Measurements from ENCODE around the gene EFL1. TPM values are rescaled to one million over a fixed set of nuclear protein-coding genes. Genes with fewer than 3 reads are reported as not detected.

Gene EFL1
- total and polyA plus RNA-seq, 2 of the 8 experiments (the other 6 are each of a cell fraction or from before 2014, with no cell fraction given): 10.8 to 31.5 TPM

- TF ChIP-seq CHD7 (IDR thresholded peaks at IDR 0.05; ENCODE audit: insufficient replicate concordance, low read length) (no peak), MAX (IDR thresholded peaks at IDR 0.05) (no peak), KDM5A (IDR thresholded peaks at IDR 0.05; ENCODE audit: low read length) (no peak), RXRA (IDR thresholded peaks at IDR 0.05; ENCODE audit: insufficient read depth, low read depth, low read length) (no peak), SIRT6 (IDR thresholded peaks at IDR 0.05; ENCODE audit: low read length) (no peak), KDM4A (IDR thresholded peaks at IDR 0.05; ENCODE audit: low read depth, low read length, severe bottlenecking) (no peak), BRCA1 (IDR thresholded peaks at IDR 0.05; ENCODE audit: low read depth, low read length) (no peak), KDM1A (IDR thresholded peaks at IDR 0.05; ENCODE audit: borderline replicate concordance, low read length) (no peak), YY1 (IDR thresholded peaks at IDR 0.05; ENCODE audit: low read depth, low read length) (no peak), ATF3 (IDR thresholded peaks at IDR 0.05; ENCODE audit: insufficient read depth, low read depth, low read length) (no peak), CBX8 (IDR thresholded peaks at IDR 0.05; ENCODE audit: borderline replicate concordance, low read depth, low read length) (no peak)
These were observed 144.5 kb downstream of the EFL1 start (continued) for GRCh38 chr15:82118040-82118439.
